ENCODE data around the gene SYNJ1.
A peak's percentile ranks its signal among the peaks of the same experiment; 100 is the strongest.
"Not testable (repeated sequence)": the region's sequence is repeated elsewhere in the genome, so short reads cannot be mapped to it uniquely, and the experiment has no call there.

Gene SYNJ1

GRCh38 chr21:32733356-32733755 lies 5.5 kb upstream of the SYNJ1 start:
- no peak for DNase-seq

GRCh38 chr21:32732544-32732943 lies 4.7 kb upstream of the SYNJ1 start:
- DNase-seq = no peak

- peak; percentile 69 for DNase-seq
Measured at GRCh38 chr21:32728848-32729247, 1.0 kb upstream of the SYNJ1 start.

- DNase-seq = no peak
Measured at GRCh38 chr21:32728456-32728839, 635 bp upstream of the SYNJ1 start.

- peak; percentile 83 for DNase-seq
Measured at GRCh38 chr21:32726839-32727686, 750 bp downstream of the SYNJ1 start.

- no peak for DNase-seq
Measured at GRCh38 chr21:32719085-32719484, 8.7 kb downstream of the SYNJ1 start.

GRCh38 chr21:32717851-32718316 lies 9.9 kb downstream of the SYNJ1 start:
- peak; percentile 79 for DNase-seq

- no peak for DNase-seq
Measured at GRCh38 chr21:32716486-32716885, 11.3 kb downstream of the SYNJ1 start.

- DNase-seq = no peak
Measured at GRCh38 chr21:32713726-32714125, 14.1 kb downstream of the SYNJ1 start.

- DNase-seq = no peak
Measured at GRCh38 chr21:32712641-32713040, 15.2 kb downstream of the SYNJ1 start.

GRCh38 chr21:32712043-32712442 lies 15.8 kb downstream of the SYNJ1 start:
- DNase-seq = peak; percentile 2

- DNase-seq = no peak
Measured at GRCh38 chr21:32710987-32711386, 16.8 kb downstream of the SYNJ1 start.

- DNase-seq = no peak
Measured at GRCh38 chr21:32710069-32710784, 17.6 kb downstream of the SYNJ1 start.

- DNase-seq = no peak
Measured at GRCh38 chr21:32708069-32708468, 19.7 kb downstream of the SYNJ1 start.

GRCh38 chr21:32705901-32706300 lies 21.9 kb downstream of the SYNJ1 start:
- no peak for DNase-seq

- no peak for DNase-seq
Measured at GRCh38 chr21:32705139-32705538, 22.7 kb downstream of the SYNJ1 start.

GRCh38 chr21:32702702-32703101 lies 25.1 kb downstream of the SYNJ1 start:
- no peak for DNase-seq

- no peak for DNase-seq
Measured at GRCh38 chr21:32698971-32699693, 28.7 kb downstream of the SYNJ1 start.

GRCh38 chr21:32698286-32698685 lies 29.5 kb downstream of the SYNJ1 start:
- DNase-seq = no peak

- not testable (repeated sequence) for DNase-seq
Measured at GRCh38 chr21:32695482-32695881, 32.3 kb downstream of the SYNJ1 start.

GRCh38 chr21:32693581-32693980 lies 34.2 kb downstream of the SYNJ1 start:
- DNase-seq = no peak

GRCh38 chr21:32690085-32690484 lies 37.7 kb downstream of the SYNJ1 start:
- no peak for DNase-seq

- peak; percentile 3 for DNase-seq
Measured at GRCh38 chr21:32687643-32688345, 40.0 kb downstream of the SYNJ1 start.

All from inflammatory macrophage treated with lipopolysaccharide for 4 hours (primary cell).